ENCODE results near the gene EFNB1. TPM values are rescaled to one million over a fixed set of nuclear protein-coding genes. Genes with fewer than 3 reads are reported as not detected.

EFNB1 gene
- total and polyA plus RNA-seq, 7 donors, result 8.9 to 14.9 (median 11.2) TPM

GRCh38 chrX:68832516-68833447 is 4.0 kb downstream of the EFNB1 start:
- no peaks in the 10 kb centered on the region for H3K9me3 ChIP-seq
- TF ChIP-seq, protein P1, sequence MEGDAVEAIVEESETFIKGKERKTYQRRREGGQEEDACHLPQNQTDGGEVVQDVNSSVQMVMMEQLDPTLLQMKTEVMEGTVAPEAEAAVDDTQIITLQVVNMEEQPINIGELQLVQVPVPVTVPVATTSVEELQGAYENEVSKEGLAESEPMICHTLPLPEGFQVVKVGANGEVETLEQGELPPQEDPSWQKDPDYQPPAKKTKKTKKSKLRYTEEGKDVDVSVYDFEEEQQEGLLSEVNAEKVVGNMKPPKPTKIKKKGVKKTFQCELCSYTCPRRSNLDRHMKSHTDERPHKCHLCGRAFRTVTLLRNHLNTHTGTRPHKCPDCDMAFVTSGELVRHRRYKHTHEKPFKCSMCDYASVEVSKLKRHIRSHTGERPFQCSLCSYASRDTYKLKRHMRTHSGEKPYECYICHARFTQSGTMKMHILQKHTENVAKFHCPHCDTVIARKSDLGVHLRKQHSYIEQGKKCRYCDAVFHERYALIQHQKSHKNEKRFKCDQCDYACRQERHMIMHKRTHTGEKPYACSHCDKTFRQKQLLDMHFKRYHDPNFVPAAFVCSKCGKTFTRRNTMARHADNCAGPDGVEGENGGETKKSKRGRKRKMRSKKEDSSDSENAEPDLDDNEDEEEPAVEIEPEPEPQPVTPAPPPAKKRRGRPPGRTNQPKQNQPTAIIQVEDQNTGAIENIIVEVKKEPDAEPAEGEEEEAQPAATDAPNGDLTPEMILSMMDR (IDR thresholded peaks at IDR 0.05), result no peak
- intact Hi-C loops (cut with DNase I), result loop anchor here (2.0 to 10.0 kb wide), 5 partner anchors 60 to 325 kb away; no protein-coding TSS in a partner anchor
- peaks cover 8% of the 10 kb centered on the region for H3K4me1 ChIP-seq
- ATAC-seq, result no peak
- WGBS, 3 donors, result 45 to 54% (median 51%) methylated on average over 9 to 11 of the region's 12 CpGs
- DNase-seq, result no peak
- H3K36me3 ChIP-seq (ENCODE audit: insufficient read depth in 1 of 2, low read depth in 1 of 2), result no peaks in the 10 kb centered on the region
- peak overlapping the region; percentile 80 for H3K4me3 ChIP-seq
- H3K27me3 ChIP-seq (ENCODE audit: insufficient read depth in 3 of 3, low read length in 2 of 3), result peaks cover 0 to 3% (median 0%) of the 10 kb centered on the region in 3 donors
- no peak overlapping the region for H3K27ac ChIP-seq

DNA sequence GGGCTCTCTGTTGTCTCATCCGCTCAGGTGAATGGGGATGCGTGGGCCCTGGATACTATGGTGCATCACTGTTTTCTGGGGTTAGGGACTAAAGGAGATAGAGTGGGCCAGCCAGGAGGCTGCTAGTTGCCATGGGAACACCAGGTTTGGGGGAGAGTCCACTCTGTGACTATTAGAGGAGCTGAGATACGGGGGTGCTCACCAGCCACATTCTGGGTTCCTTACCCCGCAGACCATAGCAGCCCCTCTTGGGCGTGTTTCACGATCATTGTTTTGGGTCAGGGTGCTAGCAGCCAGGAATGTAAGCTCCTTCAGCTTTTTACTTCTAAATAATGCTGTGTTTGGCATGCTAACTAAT is 4.6 kb downstream of the EFNB1 start:
- Histone ChIP-seq H3K27me3 (ENCODE audit: insufficient read depth in 3 of 3, low read length in 2 of 3) (peaks cover 0 to 3% (median 0%) of the 10 kb centered on the region in 3 donors), H3K27ac (no peak overlapping the region), H3K9me3 (no peaks in the 10 kb centered on the region), H3K36me3 (ENCODE audit: insufficient read depth in 1 of 2, low read depth in 1 of 2) (no peaks in the 10 kb centered on the region), H3K4me1 (peaks cover 8% of the 10 kb centered on the region), H3K4me3 (no peak overlapping the region)
- DNase-seq (no peak), ATAC-seq (no peak)
- TF ChIP-seq, protein P1 (IDR thresholded peaks at IDR 0.05), result no peak
- 84 to 89% (median 87%) methylated on average over 5 to 6 of the region's 6 CpGs for WGBS, 3 donors
- intact Hi-C loops (cut with DNase I), result loop anchor here (2.0 to 10.0 kb wide), 5 partner anchors 59 to 324 kb away; no protein-coding TSS in a partner anchor

GRCh38 chrX:68833855-68834331 is 5.1 kb downstream of the EFNB1 start:
- Histone ChIP-seq H3K27ac (no peak overlapping the region), H3K9me3 (no peaks in the 10 kb centered on the region), H3K4me3 (no peak overlapping the region), H3K4me1 (peaks cover 8% of the 10 kb centered on the region), H3K27me3 (ENCODE audit: insufficient read depth in 3 of 3, low read length in 2 of 3) (peaks cover 0 to 3% (median 0%) of the 10 kb centered on the region in 3 donors), H3K36me3 (ENCODE audit: insufficient read depth in 1 of 2, low read depth in 1 of 2) (no peaks in the 10 kb centered on the region)
- no peak for DNase-seq
- 64 to 79% (median 70%) methylated on average over 3 to 4 of the region's 4 CpGs for WGBS, 3 donors
- no peak for ATAC-seq
- TF ChIP-seq, protein P1 (IDR thresholded peaks at IDR 0.05), result no peak
- intact Hi-C loops (cut with DNase I), result loop anchor here (2.0 to 10.0 kb wide), 5 partner anchors 59 to 323 kb away; no protein-coding TSS in a partner anchor

DNA sequence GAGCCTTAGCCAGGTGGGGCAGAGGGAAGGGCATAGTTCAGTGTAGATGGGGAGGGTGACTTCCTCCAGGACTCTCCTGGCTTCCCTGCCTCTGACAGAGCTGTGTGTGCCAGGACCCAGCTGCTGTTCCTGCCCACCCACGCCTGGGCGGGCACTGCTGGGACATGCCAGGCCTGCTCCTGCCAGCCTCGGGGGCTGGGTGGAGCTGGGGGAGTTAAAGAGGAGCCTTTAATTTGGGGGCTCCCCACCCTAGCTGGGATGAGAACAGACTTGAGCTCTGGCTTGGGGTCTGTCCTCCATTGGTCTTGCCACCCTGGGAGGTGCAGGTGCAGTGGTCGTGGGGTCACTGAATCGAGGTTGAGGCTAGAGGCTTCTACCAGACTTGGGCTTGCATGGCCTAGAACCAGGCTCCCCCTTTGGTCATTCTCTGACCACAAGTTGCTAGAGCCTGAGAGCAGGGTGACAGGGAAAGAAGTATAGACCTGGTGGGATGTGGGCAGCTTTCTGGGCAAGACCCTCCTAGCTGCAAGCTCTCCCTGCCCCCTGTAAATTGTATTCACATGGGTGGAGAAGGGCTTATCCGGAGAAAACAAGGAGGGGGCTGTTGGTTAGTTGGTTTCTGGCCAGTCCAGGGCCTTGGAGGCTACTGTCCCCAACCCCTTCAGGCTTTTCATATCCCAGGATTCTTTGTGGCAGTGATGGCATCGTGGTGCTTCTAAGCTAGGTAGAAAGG is 5.7 kb downstream of the EFNB1 start:
- 55 to 61% (median 56%) methylated on average over 7 of the region's 7 CpGs for WGBS, 3 donors
- no peaks in the 10 kb centered on the region for H3K9me3 ChIP-seq
- H3K4me3 ChIP-seq, result no peak overlapping the region
- peaks cover 0 to 4% of the 10 kb centered on the region in 2 donors for H3K36me3 ChIP-seq (ENCODE audit: insufficient read depth in 1 of 2, low read depth in 1 of 2)
- TF ChIP-seq, protein P1 (IDR thresholded peaks at IDR 0.05), result no peak
- peaks cover 0 to 3% (median 0%) of the 10 kb centered on the region in 3 donors for H3K27me3 ChIP-seq (ENCODE audit: insufficient read depth in 3 of 3, low read length in 2 of 3)
- H3K4me1 ChIP-seq, result peaks cover 8% of the 10 kb centered on the region
- H3K27ac ChIP-seq, result no peak overlapping the region
- intact Hi-C loops (cut with DNase I), result loop anchor here (5.0 to 10.0 kb wide), 4 partner anchors 93 to 323 kb away; no protein-coding TSS in a partner anchor
- ATAC-seq (no peak), DNase-seq (no peak)
